HG03108 (cell line): ENCODE measurements around the gene IBA57.

Experiments
- ATAC-seq: cut with Tn5 transposase; IDR thresholded peaks from one replicate; pipeline ENCODE4 v1.9.1; 2021; ENCODE audit warnings: moderate library complexity; ENCODE audit not compliant: unreplicated experiment

The IBA57 gene

DNA sequence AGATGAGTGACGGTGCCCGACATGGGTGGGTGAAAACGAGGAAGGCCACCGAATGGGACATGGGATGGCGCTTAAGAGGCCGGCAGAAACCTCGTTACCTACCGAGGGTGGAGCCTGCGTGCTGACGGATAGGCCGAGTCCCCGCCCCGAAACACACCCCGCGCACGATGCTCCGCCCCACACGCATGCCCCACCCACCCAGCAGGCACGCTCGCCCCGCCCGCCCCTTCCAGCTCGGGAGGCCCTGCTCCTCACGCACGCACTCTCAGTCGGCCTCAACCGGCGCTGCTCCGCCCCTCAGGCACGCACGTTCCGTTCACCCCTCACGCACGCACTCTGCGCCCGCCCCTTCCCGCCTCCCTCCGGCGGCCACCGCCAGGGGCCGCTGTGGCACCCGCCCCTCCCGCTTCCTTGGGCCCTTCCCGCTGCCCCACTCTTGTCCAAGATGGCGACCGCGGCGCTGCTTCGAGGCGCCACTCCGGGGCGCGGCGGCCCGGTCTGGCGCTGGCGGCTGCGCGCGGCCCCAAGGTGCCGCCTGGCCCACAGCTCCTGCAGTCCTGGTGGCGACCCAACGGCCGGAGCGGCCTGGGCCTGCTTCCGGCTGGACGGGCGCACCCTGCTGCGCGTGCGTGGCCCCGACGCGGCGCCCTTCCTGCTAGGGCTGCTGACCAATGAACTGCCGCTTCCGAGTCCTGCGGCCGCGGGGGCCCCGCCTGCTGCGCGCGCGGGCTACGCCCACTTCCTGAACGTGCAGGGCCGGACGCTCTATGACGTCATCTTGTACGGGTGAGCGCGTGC is at the start of gene IBA57:
Gene IBA57 (plus strand): TSS at position 433 of the 798 bp plus-strand sequence. CDS start 13 bp downstream, at position 446.
- peak; percentile 80 for ATAC-seq

DNA sequence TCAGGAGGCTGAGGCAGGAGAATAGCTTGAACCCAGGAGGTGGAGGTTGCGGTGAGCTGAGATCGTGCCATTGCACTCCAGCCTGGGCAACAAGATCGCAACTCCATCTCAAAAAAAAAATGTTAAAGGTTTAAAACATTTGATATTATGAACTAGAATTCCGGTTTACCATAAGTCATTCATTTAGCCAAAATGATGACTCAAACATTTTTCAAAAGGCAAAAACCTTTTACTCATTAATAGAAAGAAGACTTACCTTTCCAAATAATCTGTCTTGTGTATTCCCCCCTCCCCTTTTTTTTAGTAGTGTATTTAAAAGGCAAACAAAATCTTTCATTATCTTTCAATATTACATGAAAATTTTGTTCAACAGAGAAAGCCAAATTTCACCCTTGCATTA is 48.3 kb upstream of the IBA57 start:
- ATAC-seq: no peak

DNA sequence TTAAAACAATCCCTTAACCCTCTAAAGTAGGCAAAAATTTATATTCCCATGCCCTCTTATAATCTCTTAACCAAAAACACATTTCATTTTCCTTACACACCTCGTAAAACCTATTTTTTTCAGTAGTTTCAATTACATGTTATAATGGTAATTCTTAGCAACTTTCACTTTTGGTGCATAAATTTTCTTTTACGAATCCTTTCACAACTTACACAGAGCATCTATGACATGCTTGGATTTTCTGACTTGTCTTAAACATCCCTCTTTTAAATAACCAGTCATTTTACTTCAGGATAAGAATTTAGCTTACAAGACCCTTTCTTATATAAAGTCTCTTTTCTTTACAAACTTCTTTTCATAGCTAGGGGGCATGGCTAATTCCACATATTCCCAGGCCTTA is 47.6 kb upstream of the IBA57 start:
- ATAC-seq: no peak

DNA sequence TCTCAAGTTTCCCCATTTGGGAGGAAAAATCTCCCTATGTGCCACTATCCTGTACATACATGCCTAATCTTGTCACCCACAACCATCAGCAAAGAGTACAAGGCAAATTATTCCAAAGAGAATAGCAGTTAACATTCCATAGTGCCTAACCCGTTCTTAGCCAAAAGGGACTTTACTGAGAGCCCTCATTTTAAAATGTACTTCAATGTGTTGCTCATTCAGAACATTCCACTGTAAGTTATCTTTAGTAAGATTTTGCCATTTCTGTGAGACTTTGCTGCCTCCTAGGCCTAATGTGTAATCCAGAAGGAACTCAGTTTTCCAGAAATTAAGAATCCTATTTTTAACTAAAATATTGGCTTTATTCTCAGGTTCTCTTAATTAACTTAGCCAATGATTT is 45.3 kb upstream of the IBA57 start:
- no peak for ATAC-seq

DNA sequence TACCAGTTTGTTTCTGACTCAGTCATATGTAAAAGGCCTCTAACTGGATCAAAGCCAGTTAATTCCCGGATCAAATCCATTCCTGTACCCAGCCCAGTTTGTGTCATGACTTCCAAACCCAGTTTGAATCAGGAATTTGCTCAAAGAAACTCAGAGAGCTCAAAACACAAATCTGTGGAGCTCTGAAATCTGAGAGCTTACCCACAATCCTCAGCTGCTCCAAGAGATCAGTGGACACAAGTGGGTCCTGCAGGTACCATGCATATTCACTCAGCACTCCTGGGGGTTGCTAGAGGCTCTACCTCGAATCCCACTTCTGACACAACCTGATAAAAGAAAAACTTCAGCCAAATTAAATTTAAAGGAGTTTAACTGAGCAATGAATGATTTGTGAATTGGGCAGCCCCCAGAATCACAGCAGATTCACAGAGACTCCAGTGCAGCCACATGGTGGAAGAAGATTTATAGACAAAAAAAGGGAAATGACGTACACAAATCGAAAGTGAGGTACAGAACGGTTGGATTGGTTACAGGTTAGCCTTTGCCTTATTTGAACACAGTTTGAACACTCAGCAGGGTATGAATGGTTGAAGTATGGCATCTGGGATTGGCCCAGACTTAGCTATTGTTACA is 44.6 kb upstream of the IBA57 start:
- no peak for ATAC-seq

DNA sequence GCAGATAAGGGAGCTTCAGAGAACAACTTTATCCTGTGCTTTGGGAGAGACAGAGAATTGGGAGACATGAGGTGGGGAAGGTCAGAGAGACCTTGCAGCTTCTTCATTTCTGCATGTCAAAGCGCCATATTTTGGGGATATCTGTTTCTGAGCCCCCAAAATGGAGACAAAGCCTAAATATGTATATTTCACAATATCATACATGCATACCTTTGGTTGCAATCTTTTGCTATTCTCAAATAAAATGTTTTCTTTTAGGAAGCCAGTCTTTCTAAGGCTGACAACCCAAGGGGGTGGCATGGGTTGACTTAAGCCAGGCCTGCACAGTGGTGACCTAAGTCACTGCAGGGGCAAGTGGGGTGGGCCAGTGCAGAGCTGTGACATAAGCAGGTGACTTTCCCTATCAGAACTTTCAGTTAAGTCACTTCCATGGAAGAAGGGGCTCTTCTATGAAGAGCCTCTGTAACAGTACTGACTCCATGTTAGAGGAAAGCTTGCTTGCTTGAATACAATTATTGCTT is 42.6 kb upstream of the IBA57 start:
- no peak for ATAC-seq

DNA sequence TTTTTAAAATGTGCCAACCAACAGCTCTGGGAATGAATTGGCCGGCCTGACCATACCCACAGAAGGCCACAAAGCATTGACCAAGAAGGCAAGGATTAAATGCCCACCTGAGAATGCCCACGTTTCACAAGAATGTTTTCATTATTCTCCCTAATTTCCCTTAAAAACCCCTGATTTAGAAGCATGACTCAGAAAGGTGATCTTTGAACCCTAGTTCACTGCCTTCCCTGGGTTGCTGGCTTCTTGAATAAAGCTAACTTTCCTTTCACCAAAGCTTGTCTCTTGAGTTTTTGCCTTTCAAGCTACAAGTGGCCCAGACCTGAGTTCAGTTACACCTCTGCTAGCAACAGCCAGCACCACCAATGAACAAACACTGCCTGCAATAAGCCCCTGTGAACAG is 42.1 kb upstream of the IBA57 start:
- ATAC-seq: no peak

DNA sequence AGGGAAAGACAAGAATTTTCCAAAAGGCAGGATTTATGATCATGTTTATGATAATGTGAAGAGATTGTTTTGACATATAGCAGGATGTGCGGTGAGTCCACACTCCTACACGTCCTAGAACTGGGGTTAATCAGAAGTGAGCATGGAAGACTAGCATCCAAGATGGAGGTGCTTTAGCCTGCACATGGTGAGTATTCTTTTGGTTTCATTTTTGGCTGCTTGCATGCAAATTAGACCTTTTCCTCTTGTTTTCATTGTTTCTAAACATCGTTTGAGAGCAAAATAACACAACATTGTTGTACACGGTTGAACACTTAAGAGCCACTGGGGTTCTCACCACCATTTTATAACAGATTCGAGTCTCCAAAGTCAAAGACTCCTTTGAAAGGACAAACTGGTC is 40.4 kb upstream of the IBA57 start:
- ATAC-seq: no peak

DNA sequence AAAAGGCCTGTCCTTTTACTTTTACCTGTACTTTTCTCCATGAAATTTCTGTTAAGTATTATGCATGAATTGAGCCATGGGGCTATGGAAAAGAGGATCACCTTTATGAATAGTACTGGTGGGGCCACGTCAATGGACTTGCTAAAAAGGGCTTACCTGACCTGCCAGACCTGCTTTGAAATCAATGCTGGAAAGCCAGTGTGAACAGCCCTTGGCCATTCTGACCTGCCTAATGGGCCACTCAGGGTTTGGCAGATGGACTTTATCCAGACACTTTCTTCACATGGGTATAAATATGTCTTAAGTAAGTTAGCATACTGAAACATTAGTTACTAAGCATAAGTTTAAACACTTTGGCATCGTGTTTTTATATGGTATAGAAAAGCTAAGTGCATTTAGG is 33.8 kb upstream of the IBA57 start:
- ATAC-seq: no peak

DNA sequence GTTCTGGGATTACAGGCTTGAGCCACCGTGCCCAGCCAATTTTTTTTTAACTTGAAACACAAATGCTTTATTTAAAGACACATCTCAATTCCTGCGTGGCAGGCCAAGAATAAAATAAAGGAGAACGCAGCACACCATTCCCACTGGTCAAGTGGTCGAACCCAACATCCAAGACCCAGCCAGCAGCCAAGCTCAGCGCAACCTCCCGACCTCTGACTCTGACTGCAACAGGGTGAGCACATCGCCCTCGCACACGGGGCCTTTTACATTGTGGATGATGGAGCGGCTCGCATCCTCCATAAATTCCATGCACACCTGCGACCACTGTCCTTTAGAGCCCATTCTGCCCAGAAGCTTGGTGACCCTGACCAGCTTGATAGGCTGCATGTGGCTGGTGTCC is 31.0 kb upstream of the IBA57 start:
- no peak for ATAC-seq

DNA sequence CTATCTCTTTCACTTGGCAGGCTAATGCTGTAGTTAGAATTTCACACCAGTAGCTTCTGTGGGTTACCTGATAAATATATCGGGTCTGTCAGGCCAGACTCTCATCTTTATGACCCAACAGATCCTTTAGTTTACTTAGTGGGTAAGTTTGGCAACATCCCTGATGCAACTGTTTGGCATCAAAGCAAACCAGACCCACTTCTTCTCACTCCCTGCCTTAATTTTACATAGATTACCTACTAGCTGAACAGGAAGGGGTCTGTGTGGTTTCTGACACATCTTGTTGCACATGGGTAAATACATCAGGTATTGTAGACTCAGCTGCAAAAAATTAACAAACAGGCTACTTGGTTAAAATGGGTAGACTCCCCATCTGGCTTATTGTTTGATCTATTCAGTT is 28.7 kb upstream of the IBA57 start:
- ATAC-seq: no peak

DNA sequence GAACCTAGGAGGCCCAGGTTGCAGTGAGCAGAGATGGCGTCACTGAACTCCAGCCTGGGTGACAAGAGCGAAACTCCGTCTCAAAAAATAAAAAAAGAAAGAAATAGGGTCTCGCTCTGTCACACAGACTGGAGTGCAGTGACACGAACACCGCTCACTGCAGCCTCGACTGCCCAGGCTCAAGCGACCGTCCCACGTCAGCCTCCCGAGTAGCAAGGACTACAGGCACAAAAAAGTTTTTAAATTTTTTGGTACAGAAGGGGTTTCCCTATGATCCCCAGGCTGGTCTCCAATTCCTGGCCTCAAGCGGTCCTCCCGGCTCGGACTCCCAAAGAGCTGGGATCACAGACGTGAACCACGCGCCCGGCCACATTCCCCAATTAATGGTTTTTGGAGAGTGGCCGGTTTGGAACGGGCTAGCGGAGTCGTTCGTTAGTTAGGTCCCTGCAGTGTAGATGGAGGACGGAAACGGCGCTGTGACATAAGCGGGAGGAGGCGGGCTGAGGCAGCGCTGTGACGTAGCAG is 26.1 kb upstream of the IBA57 start:
- no peak for ATAC-seq

DNA sequence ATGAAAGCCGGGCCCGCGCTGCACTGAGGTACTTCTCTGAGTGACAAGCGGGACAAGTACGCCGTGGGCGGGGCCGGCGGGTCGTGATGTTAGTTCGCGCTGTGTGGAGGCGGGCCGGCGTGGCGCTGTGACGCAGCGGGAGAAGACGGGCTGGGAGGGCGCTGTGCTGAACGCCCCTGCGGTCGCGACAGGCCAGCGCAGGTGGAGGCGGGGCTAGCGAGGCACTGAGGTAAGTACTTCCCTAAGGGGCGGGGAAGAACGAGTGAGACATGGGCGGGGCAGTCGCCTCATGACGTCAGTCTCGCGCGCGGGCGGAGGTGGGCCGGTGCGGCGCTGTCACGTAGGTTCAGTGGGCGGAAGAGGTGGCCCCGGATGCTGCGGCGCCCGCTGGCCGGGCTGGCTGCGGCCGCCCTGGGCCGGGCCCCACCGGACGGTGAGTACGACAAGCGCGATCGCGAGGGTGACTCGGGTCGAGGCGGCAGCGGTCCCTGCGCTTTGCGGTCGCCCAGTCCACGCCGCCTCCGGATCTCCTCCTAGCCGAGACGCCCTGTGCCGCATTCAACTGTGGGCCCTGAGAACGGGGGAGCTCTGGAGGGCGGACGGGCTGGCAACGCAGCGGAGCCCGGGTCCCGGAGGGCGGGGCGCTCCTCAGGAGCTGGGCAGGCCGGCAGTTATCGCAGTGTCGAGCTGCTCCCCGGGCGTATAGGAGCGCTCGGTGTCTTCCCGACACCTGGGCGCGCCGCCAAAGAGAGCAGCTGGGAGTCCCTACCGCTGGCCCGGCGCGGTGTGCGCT is 25.5 kb upstream of the IBA57 start, which contains the start of gene GUK1:
Gene GUK1 (plus strand): TSS at position 349 of the 793 bp plus-strand sequence. CDS start 24 bp downstream, at position 373.
- peak; percentile 91 for ATAC-seq

DNA sequence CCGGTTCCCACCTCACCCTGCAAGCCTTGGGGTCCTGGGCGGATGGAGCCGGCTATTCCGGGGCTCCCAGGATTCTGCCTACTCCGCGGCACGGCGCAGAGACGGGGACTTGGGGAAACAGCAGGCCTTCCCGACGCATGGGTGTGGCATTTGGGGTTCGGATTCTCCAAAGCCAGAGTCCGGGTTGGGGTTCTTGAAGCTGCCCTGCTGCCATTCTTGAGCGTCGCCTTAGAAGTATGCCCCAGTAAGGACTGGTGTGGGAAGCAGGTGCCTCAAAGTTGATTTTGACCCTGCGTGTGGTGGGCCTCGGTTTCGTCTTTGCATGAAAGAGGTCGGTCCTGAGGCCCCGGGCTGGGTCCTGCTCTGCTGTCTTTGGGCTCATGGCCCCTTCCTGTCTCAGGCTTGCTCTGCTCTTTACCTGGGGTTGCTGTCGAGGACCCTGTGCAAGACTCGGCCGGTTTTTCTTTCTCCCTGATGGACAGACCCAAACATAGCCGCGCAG is 24.8 kb upstream of the IBA57 start:
- ATAC-seq: peak; percentile 0

DNA sequence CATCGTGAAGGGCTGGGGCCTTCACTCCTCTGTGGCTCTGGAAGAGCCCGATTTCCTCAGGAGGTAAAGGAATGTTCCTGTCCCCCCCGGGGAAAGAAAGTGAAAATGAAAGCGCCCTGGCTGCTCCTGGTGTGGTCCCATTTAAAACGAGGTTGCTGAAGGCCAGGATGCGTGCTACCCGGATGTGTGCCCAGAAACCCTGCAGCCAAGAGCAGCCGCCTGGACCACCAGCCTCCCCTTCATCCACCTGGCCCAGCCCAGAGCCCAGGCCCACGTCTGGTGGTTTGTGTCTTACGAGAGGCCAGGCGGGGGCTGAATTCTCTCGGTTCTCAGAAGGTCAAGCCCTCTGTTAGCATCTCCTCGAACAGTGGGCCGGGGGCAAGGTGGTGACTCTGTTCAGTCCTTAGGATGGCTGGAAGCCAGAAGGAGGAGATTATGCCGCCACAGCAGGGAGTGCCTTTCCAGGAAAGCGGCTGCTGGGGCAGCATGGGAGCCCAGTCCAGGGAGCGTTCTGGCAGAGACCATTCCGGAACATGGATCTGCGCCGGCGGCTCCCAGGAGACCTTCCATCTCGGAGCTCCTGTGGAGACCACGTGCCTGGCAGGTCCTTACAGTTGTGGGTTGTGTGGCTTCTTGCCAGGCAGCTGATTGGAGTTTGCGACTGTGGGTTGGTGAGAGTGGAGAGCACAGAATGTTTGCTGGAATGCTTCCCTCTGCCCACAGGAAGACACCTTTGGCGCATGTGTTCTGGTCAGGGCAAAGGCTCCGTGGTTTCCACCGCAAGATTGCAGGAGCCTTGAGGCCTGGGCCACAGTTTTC is 24.2 kb upstream of the IBA57 start:
- ATAC-seq: no peak

DNA sequence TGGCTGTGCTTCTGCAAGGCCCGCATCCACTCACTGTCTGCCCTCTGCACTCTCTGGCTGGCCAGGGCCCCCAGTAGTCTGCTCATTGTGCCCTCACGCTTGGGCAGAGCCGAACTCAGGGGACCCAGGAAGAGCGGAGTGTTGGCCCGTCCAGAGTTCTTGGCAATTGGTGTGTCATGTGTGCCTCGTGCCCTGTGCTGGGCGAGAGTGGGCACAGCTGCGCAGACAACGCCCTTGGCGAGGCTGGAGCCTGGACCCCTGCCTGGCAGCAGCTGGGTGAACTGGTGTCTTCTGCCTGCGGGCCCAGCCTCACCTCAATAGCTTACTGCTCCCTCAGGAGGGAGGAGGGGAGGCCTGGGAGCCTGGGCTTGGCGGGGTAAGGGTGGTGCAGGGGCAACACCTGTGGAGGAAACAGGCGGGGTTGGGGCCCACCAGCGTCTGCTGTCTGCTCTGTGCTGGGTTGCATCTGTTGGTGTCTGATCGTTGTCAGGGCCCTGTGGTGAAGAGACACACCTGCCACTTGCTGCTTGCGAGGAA is 23.4 kb upstream of the IBA57 start:
- no peak for ATAC-seq

DNA sequence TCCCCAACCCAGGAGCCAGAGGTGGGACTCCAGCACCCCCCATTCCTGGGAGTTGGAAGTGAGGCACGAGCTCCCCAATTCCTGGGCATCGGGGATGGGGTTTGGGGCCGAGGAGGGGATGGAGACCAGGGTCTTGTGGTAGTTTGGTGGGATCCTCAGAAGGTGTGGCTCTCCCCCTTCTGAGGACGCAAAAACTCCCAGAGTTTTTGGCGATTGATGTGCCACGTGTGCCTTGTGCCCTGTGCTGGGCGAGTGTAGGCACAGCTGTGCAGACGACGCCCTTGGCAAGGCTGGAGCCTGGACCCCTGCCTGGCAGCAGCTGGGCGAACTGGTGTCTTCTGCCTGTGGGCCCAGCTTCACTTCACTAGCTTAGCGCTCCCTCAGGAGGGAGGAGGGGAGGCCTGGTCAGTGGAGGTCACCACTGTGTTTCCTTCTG is 22.9 kb upstream of the IBA57 start:
- no peak for ATAC-seq

DNA sequence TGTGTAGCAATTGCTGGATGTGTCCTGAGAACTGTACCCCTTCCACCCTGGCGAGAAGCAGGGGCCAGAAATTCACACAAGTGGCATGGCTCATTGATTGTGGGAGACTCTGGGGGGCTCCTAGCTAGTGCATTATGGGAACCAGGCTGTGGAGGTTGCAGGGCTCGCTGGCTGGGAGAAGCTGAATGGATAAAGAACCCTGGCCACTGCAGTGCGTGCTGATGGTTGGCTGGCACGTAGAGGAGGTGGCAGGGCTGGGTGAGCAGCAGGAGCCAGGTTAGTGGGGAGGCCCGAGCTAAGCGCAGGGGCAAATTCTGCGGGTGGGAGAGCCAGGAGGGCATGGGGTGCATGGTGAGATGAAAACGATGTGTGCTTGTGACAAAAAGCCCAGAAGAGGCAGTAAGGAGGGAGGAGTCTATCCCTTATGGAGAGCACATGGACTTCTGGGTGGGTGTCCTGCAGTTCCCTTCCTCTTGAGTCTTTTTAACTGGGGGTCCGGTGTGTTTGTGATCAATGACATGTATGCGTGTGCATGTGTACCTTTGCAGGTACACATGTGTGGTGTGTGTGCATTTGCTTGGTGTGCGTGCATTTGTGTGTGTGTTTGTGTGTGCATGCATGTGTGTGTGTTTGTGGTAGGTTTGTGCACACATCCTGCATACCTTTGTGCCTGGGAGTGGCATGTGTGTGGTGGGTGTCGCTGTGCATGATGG is 22.0 kb upstream of the IBA57 start:
- no peak for ATAC-seq
